GM12865 (cell line): ENCODE results near the gene SLC7A6OS.

Source experiments
- DNase-seq: peaks from one replicate; pipeline ENCODE4 v3.0.0; 2010; ENCODE audit warnings: low read depth
- H3K4me3 ChIP-seq: 2 replicates; pipeline ENCODE4 v1.5.1; 2011; ENCODE audit warnings: mild to moderate bottlenecking, low read depth, low read length, control low read depth
- CTCF ChIP-seq: IDR thresholded peaks from 2 replicates; pipeline ENCODE4 v1.5.1; 2011; ENCODE audit warnings: low read length, control low read depth, low read depth, inconsistent platforms; ENCODE audit not compliant: insufficient read depth; ENCODE audit errors: missing control alignments

SLC7A6OS gene

GRCh38 chr16:68310774-68311511, at the start of gene SLC7A6OS, which contains the start of gene PRMT7:
Gene SLC7A6OS (minus strand): TSS chr16:68310946. CDS start chr16:68310926, 20 bp downstream.
Gene PRMT7 (plus strand): TSS chr16:68311019. CDS start chr16:68315980, 4,961 bp downstream.
- no peak for TF ChIP-seq CTCF
- peak; percentile 95 for DNase-seq
- peak within 1 kb of the TSS; percentile 89 for H3K4me3 ChIP-seq

- no peak for DNase-seq
- no peak overlapping the region for H3K4me3 ChIP-seq
- TF ChIP-seq CTCF, result no peak
Measured at GRCh38 chr16:68359398-68360191, 48.8 kb upstream of the SLC7A6OS start.

GRCh38 chr16:68358951-68359350, 48.2 kb upstream of the SLC7A6OS start:
- no peak for DNase-seq
- no peak for TF ChIP-seq CTCF
- H3K4me3 ChIP-seq, result no peak overlapping the region

- TF ChIP-seq CTCF, result no peak
Measured at GRCh38 chr16:68357923-68358322, 47.2 kb upstream of the SLC7A6OS start.

GRCh38 chr16:68357521-68357922, 46.8 kb upstream of the SLC7A6OS start:
- no peak for DNase-seq
- no peak overlapping the region for H3K4me3 ChIP-seq
- no peak for TF ChIP-seq CTCF

More at GRCh38 chr16:68357923-68358322, 47.2 kb upstream of the SLC7A6OS start:
- no peak for DNase-seq
- H3K4me3 ChIP-seq, result no peak overlapping the region

- no peak for TF ChIP-seq CTCF
- H3K4me3 ChIP-seq, result no peak overlapping the region
- DNase-seq, result no peak
Measured at GRCh38 chr16:68356919-68357286, 46.2 kb upstream of the SLC7A6OS start.
